ENCODE data around the gene SLC16A8.

DNA sequence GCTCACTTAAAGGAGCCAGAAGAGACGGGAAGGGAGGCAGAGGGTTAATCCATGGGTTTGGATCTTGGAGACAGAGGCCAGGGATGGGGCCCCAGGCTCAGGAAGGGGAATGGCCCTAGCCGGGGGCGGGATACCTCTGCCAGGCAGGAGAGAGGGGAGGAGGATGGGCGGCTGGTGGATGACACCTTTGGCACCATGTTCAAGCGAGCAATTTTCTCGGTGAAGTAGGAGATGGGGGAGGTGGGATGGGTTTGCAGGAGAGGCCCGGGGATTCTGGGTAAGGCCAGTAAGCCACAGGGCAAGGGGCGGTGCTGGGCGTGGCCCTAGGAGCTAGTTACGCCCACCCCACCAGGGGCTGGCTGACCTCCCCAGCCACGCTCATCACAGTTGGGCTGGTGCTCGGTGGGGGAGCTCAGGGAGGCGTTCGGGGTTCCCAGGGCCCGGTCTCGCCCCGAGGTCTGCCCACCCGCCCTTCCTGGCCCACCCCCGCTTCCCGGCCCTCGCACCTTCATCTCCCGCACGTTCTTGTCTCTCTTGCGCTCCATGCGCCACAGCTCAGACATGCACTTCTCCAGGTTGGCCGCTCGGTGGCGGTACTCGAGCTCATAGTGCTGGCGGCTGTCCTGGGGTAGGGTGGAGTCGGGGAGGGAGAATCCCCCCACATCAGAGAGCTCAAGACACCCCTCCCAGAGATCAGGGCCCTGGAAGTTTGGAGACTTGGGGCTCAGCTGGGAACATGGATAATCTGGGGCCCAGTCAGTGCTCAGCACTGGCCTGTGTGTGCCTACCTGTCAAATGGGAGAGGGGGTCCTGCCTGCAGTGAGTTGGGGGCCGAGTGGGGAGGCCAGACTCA is 13.8 kb upstream of the SLC16A8 start:
- TF ChIP-seq, protein P1, sequence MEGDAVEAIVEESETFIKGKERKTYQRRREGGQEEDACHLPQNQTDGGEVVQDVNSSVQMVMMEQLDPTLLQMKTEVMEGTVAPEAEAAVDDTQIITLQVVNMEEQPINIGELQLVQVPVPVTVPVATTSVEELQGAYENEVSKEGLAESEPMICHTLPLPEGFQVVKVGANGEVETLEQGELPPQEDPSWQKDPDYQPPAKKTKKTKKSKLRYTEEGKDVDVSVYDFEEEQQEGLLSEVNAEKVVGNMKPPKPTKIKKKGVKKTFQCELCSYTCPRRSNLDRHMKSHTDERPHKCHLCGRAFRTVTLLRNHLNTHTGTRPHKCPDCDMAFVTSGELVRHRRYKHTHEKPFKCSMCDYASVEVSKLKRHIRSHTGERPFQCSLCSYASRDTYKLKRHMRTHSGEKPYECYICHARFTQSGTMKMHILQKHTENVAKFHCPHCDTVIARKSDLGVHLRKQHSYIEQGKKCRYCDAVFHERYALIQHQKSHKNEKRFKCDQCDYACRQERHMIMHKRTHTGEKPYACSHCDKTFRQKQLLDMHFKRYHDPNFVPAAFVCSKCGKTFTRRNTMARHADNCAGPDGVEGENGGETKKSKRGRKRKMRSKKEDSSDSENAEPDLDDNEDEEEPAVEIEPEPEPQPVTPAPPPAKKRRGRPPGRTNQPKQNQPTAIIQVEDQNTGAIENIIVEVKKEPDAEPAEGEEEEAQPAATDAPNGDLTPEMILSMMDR (conservative IDR thresholded peaks at IDR 0.05; ENCODE audit: low read depth in 2 of 2): peak; percentile 73 to 85
- TF ChIP-seq, protein P2, sequence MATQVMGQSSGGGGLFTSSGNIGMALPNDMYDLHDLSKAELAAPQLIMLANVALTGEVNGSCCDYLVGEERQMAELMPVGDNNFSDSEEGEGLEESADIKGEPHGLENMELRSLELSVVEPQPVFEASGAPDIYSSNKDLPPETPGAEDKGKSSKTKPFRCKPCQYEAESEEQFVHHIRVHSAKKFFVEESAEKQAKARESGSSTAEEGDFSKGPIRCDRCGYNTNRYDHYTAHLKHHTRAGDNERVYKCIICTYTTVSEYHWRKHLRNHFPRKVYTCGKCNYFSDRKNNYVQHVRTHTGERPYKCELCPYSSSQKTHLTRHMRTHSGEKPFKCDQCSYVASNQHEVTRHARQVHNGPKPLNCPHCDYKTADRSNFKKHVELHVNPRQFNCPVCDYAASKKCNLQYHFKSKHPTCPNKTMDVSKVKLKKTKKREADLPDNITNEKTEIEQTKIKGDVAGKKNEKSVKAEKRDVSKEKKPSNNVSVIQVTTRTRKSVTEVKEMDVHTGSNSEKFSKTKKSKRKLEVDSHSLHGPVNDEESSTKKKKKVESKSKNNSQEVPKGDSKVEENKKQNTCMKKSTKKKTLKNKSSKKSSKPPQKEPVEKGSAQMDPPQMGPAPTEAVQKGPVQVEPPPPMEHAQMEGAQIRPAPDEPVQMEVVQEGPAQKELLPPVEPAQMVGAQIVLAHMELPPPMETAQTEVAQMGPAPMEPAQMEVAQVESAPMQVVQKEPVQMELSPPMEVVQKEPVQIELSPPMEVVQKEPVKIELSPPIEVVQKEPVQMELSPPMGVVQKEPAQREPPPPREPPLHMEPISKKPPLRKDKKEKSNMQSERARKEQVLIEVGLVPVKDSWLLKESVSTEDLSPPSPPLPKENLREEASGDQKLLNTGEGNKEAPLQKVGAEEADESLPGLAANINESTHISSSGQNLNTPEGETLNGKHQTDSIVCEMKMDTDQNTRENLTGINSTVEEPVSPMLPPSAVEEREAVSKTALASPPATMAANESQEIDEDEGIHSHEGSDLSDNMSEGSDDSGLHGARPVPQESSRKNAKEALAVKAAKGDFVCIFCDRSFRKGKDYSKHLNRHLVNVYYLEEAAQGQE (IDR thresholded peaks at IDR 0.05; ENCODE audit: unreplicated experiment): no peak
- TF ChIP-seq EZH2phosphoT487 (IDR thresholded peaks at IDR 0.05; ENCODE audit: unreplicated experiment): no peak
- peak; percentile 76 for TF ChIP-seq POLR2AphosphoS5 (IDR thresholded peaks at IDR 0.05; ENCODE audit: low read depth)
- no peak for TF ChIP-seq EZH2 (IDR thresholded peaks at IDR 0.05; ENCODE audit: low read depth, unreplicated experiment)
- TF ChIP-seq CREB1 (CRISPR knock-in tag; IDR thresholded peaks at IDR 0.05; ENCODE audit: low read depth): no peak
- no peak for TF ChIP-seq NANOG (IDR thresholded peaks at IDR 0.05; ENCODE audit: borderline replicate concordance)
- TF ChIP-seq, protein P3, sequence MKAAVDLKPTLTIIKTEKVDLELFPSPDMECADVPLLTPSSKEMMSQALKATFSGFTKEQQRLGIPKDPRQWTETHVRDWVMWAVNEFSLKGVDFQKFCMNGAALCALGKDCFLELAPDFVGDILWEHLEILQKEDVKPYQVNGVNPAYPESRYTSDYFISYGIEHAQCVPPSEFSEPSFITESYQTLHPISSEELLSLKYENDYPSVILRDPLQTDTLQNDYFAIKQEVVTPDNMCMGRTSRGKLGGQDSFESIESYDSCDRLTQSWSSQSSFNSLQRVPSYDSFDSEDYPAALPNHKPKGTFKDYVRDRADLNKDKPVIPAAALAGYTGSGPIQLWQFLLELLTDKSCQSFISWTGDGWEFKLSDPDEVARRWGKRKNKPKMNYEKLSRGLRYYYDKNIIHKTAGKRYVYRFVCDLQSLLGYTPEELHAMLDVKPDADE (IDR thresholded peaks at IDR 0.05): no peak
- no peak for TF ChIP-seq JUNB (IDR thresholded peaks at IDR 0.05; ENCODE audit: unreplicated experiment)
- TF ChIP-seq, protein P4, sequence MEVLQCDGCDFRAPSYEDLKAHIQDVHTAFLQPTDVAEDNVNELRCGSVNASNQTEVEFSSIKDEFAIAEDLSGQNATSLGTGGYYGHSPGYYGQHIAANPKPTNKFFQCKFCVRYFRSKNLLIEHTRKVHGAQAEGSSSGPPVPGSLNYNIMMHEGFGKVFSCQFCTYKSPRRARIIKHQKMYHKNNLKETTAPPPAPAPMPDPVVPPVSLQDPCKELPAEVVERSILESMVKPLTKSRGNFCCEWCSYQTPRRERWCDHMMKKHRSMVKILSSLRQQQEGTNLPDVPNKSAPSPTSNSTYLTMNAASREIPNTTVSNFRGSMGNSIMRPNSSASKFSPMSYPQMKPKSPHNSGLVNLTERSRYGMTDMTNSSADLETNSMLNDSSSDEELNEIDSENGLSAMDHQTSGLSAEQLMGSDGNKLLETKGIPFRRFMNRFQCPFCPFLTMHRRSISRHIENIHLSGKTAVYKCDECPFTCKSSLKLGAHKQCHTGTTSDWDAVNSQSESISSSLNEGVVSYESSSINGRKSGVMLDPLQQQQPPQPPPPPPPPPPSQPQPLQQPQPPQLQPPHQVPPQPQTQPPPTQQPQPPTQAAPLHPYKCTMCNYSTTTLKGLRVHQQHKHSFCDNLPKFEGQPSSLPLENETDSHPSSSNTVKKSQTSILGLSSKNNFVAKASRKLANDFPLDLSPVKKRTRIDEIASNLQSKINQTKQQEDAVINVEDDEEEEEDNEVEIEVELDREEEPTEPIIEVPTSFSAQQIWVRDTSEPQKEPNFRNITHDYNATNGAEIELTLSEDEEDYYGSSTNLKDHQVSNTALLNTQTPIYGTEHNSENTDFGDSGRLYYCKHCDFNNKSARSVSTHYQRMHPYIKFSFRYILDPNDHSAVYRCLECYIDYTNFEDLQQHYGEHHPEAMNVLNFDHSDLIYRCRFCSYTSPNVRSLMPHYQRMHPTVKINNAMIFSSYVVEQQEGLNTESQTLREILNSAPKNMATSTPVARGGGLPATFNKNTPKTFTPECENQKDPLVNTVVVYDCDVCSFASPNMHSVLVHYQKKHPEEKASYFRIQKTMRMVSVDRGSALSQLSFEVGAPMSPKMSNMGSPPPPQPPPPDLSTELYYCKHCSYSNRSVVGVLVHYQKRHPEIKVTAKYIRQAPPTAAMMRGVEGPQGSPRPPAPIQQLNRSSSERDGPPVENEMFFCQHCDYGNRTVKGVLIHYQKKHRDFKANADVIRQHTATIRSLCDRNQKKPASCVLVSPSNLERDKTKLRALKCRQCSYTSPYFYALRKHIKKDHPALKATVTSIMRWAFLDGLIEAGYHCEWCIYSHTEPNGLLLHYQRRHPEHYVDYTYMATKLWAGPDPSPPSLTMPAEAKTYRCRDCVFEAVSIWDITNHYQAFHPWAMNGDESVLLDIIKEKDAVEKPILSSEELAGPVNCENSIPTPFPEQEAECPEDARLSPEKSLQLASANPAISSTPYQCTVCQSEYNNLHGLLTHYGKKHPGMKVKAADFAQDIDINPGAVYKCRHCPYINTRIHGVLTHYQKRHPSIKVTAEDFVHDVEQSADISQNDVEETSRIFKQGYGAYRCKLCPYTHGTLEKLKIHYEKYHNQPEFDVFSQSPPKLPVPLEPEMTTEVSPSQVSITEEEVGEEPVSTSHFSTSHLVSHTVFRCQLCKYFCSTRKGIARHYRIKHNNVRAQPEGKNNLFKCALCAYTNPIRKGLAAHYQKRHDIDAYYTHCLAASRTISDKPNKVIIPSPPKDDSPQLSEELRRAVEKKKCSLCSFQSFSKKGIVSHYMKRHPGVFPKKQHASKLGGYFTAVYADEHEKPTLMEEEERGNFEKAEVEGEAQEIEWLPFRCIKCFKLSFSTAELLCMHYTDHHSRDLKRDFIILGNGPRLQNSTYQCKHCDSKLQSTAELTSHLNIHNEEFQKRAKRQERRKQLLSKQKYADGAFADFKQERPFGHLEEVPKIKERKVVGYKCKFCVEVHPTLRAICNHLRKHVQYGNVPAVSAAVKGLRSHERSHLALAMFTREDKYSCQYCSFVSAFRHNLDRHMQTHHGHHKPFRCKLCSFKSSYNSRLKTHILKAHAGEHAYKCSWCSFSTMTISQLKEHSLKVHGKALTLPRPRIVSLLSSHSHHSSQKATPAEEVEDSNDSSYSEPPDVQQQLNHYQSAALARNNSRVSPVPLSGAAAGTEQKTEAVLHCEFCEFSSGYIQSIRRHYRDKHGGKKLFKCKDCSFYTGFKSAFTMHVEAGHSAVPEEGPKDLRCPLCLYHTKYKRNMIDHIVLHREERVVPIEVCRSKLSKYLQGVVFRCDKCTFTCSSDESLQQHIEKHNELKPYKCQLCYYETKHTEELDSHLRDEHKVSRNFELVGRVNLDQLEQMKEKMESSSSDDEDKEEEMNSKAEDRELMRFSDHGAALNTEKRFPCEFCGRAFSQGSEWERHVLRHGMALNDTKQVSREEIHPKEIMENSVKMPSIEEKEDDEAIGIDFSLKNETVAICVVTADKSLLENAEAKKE (CRISPR knock-in tag; IDR thresholded peaks at IDR 0.05): no peak
- no peak for TF ChIP-seq STAT1 (IDR thresholded peaks at IDR 0.05; ENCODE audit: unreplicated experiment)
- TF ChIP-seq ZNF114 (CRISPR knock-in tag; IDR thresholded peaks at IDR 0.05): no peak
- no peak for TF ChIP-seq ZNF331 (CRISPR knock-in tag; IDR thresholded peaks at IDR 0.05; ENCODE audit: low read depth)
